ENCODE measurements around the gene LTBP1. TPM values are rescaled to one million over a fixed set of nuclear protein-coding genes. Genes with fewer than 3 reads are reported as not detected.

LTBP1 gene
- total RNA-seq, 3 donors from 2014 or later (not counting 1 experiment from before 2014, with no cell fraction given), result 1.7 to 4.7 (median 3.5) TPM

DNA sequence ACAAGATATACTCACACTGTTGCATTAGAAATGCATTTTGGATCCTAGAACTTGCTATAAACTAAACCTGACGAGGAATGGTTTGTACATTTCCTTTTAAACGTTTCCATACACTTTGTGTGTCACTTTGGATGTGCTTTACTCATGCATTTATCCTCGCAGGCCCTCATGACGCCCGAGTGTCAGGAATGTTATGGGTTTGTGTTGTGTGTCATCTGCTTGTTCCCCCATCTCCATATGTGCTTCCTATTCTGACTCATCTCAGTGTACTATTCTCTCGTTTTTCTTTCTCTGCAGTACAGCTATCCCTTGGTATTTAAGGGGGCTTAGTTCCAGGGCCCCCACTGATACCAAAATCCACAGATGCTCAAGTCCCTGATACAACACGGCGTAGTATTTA, 408.2 kb downstream of the LTBP1 start:
- no peak for ATAC-seq
- intact Hi-C loops (cut with micrococcal nuclease), result no loop called here

DNA sequence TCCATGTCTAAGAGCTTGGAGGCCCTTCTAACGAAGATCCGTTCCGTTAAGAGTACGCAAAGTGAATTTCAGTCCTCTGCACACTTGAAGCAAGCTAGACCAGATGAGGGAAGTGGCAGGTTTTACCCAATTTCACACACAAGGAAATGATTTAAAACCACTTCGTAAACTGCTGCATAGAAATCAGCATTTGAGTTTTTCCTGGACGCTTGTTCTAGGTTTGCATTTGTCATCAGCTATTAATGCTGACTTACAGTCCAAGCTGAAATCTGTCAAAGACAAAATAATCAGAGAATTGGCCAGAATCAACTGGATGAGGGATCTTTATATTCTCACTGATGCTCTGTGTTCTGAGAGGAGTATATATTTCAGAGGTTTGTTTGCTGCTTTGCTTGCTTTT, 412.1 kb downstream of the LTBP1 start:
- Mint-ChIP-seq H3K27ac (no peak overlapping the region), H3K27me3 (ENCODE audit: low read depth in 2 of 2) (no peaks in the 10 kb centered on the region), H3K4me3 (no peak overlapping the region), H3K36me3 (no peaks in the 10 kb centered on the region), H3K9me3 (peaks cover 3 to 4% of the 10 kb centered on the region in 2 donors), H3K4me1 (no peaks in the 10 kb centered on the region)
- Histone ChIP-seq H3K36me3 (ENCODE audit: control insufficient read depth, insufficient read depth, low read length) (no peaks in the 10 kb centered on the region), H3K4me1 (ENCODE audit: control insufficient read depth, insufficient read depth, low read length) (no peaks in the 10 kb centered on the region), H3K27me3 (ENCODE audit: control insufficient read depth, insufficient read depth, low read length) (no peaks in the 10 kb centered on the region), H3K27ac (ENCODE audit: low read length) (no peak overlapping the region), H3K9me3 (ENCODE audit: control insufficient read depth, insufficient read depth, low read length) (peaks cover 11% of the 10 kb centered on the region), H3K4me3 (ENCODE audit: low read length) (no peak overlapping the region)
- DNase-seq, result no peak
- ATAC-seq, result no peak
- 92% methylated on average over 6 of the region's 6 CpGs for WGBS (ENCODE audit: insufficient coverage)
- TF ChIP-seq, protein P1, sequence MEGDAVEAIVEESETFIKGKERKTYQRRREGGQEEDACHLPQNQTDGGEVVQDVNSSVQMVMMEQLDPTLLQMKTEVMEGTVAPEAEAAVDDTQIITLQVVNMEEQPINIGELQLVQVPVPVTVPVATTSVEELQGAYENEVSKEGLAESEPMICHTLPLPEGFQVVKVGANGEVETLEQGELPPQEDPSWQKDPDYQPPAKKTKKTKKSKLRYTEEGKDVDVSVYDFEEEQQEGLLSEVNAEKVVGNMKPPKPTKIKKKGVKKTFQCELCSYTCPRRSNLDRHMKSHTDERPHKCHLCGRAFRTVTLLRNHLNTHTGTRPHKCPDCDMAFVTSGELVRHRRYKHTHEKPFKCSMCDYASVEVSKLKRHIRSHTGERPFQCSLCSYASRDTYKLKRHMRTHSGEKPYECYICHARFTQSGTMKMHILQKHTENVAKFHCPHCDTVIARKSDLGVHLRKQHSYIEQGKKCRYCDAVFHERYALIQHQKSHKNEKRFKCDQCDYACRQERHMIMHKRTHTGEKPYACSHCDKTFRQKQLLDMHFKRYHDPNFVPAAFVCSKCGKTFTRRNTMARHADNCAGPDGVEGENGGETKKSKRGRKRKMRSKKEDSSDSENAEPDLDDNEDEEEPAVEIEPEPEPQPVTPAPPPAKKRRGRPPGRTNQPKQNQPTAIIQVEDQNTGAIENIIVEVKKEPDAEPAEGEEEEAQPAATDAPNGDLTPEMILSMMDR (IDR thresholded peaks at IDR 0.05), result no peak
- intact Hi-C loops (cut with micrococcal nuclease), result no loop called here

More for the DNA sequence above, 408.2 kb downstream of the LTBP1 start:
- Histone ChIP-seq H3K4me1 (ENCODE audit: control insufficient read depth, insufficient read depth, low read length) (no peaks in the 10 kb centered on the region), H3K27ac (ENCODE audit: low read length) (no peak overlapping the region), H3K9me3 (ENCODE audit: control insufficient read depth, insufficient read depth, low read length) (peaks cover 11% of the 10 kb centered on the region), H3K27me3 (ENCODE audit: control insufficient read depth, insufficient read depth, low read length) (no peaks in the 10 kb centered on the region), H3K4me3 (ENCODE audit: low read length) (no peak overlapping the region), H3K36me3 (ENCODE audit: control insufficient read depth, insufficient read depth, low read length) (no peaks in the 10 kb centered on the region)
- H3K36me3 Mint-ChIP-seq, result no peaks in the 10 kb centered on the region
- no peaks in the 10 kb centered on the region for H3K27me3 Mint-ChIP-seq (ENCODE audit: low read depth in 2 of 2)
- 88% methylated on average over 5 of the region's 8 CpGs for WGBS (ENCODE audit: insufficient coverage)
- H3K4me3 Mint-ChIP-seq, result no peak overlapping the region
- TF ChIP-seq, protein P1 (IDR thresholded peaks at IDR 0.05), result no peak
- H3K4me1 Mint-ChIP-seq, result no peaks in the 10 kb centered on the region
- H3K27ac Mint-ChIP-seq, result no peak overlapping the region
- no peak for DNase-seq
- H3K9me3 Mint-ChIP-seq, result peaks cover 3 to 4% of the 10 kb centered on the region in 2 donors

DNA sequence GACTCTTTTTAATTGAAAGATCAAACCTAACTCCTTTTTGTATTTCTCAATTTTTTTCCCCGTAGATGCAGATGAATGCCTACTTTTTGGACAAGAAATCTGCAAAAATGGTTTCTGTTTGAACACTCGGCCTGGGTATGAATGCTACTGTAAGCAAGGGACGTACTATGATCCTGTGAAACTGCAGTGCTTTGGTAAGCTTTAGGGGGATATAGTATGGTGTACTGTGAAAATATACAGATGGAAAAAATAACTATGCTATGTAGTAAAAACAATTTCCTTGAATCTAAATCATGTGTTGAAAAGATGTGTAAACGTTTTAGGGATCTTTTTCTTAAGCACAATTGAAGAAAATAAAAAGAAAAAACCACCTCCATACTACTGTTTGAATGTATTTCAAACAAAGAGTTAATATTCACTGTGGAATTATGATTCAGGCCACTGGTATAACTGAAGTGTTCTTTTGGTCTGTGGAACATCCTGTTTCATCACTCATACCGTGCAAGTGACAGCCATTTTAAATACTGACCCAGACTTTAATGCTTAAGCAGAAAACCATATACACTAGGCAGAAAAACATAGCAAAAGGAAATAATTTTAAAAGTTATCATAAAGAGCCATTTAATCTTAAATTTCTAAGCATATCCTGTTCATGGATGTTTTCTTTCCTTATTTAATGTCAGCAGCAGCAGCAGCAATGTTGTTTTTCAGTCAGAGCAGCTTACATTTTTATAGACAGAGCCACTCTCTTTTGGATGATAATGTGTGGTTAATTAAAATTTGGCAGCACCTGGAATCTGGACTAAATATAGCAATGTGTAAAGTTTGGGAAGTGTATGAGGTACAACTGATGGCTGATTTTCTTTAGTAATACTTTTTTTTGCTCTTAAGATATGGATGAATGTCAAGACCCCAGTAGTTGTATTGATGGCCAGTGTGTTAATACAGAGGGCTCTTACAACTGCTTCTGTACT, 416.9 kb downstream of the LTBP1 start:
- no peaks in the 10 kb centered on the region for H3K4me1 ChIP-seq (ENCODE audit: control insufficient read depth, insufficient read depth, low read length)
- H3K27ac ChIP-seq (ENCODE audit: low read length), result no peak overlapping the region
- Mint-ChIP-seq H3K4me3 (no peak overlapping the region), H3K27ac (no peak overlapping the region), H3K27me3 (ENCODE audit: low read depth in 2 of 2) (no peaks in the 10 kb centered on the region), H3K9me3 (no peaks in the 10 kb centered on the region), H3K4me1 (no peaks in the 10 kb centered on the region), H3K36me3 (no peaks in the 10 kb centered on the region)
- H3K27me3 ChIP-seq (ENCODE audit: control insufficient read depth, insufficient read depth, low read length), result no peaks in the 10 kb centered on the region
- intact Hi-C loops (cut with micrococcal nuclease), result no loop called here
- no peaks in the 10 kb centered on the region for H3K36me3 ChIP-seq (ENCODE audit: control insufficient read depth, insufficient read depth, low read length)
- TF ChIP-seq, protein P1 (IDR thresholded peaks at IDR 0.05), result no peak
- no peaks in the 10 kb centered on the region for H3K9me3 ChIP-seq (ENCODE audit: control insufficient read depth, insufficient read depth, low read length)
- ATAC-seq (no peak), DNase-seq (no peak)
- WGBS (ENCODE audit: insufficient coverage), result 69% methylated on average over 4 of the region's 5 CpGs
- no peak overlapping the region for H3K4me3 ChIP-seq (ENCODE audit: low read length)

All from natural killer cell (primary cell).